Activated naive CD8-positive, alpha-beta T cell treated with anti-CD3 and anti-CD28 coated beads, Interleukin-2, amount 10 ng/mL, durations not matched to agents 7 days and 5 days (primary cell): ENCODE data around the gene CNDP1. TPM values are rescaled to one million over a fixed set of nuclear protein-coding genes. Genes with fewer than 3 reads are reported as not detected.
A peak's percentile ranks its signal among the peaks of the same experiment; 100 is the strongest.

ENCODE experiments used
- ATAC-seq: fragments of 150-1000 bp; cut with Tn5 transposase; one replicate; pipeline ENCODE4 v1.10.0; 2021; ENCODE audit warnings: low read depth, moderate library complexity
- POLR2A ChIA-PET: fragments of 350-600 bp; sonication (Branson Sonifier 250); formaldehyde crosslinking; loops from one replicate; lab custom pipeline; 2021; ENCODE audit warnings: antibody characterized with exemption; lab: Charles Lee
- DNase-seq: peaks from one replicate; pipeline ENCODE4 v3.0.0; 2021
- H3K27ac Mint-ChIP-seq: one replicate; pipeline ENCODE4 v1.8.0; 2022; ENCODE audit warnings: mild to moderate bottlenecking, mixed read lengths
- H3K27me3 Mint-ChIP-seq: one replicate; pipeline ENCODE4 v1.8.0; 2022; ENCODE audit warnings: mild to moderate bottlenecking, moderate library complexity, mixed read lengths
- H3K36me3 Mint-ChIP-seq: one replicate; pipeline ENCODE4 v1.8.0; 2021; ENCODE audit warnings: mild to moderate bottlenecking, mixed read lengths
- H3K4me1 Mint-ChIP-seq: one replicate; pipeline ENCODE4 v1.8.0; 2021; ENCODE audit warnings: mixed read lengths
- H3K4me3 Mint-ChIP-seq: one replicate; pipeline ENCODE4 v1.8.0; 2022; ENCODE audit warnings: mild to moderate bottlenecking, moderate library complexity, mixed read lengths
- H3K9me3 Mint-ChIP-seq: one replicate; pipeline ENCODE4 v1.8.0; 2021; ENCODE audit warnings: mixed read lengths
- total RNA-seq, 2 experiments: library from RNA; stranded (reverse); gene quantifications; one replicate each; pipeline ENCODE4 v1.2.3, GENCODE V29; 2021

The CNDP1 gene
- total RNA-seq, 2 experiments from 2014 or later, result not detected

- Mint-ChIP-seq H3K4me3 (no peak overlapping the region), H3K4me1 (peaks cover 13% of the 10 kb centered on the region), H3K27me3 (no peaks in the 10 kb centered on the region), H3K27ac (no peak overlapping the region), H3K9me3 (peaks cover 8% of the 10 kb centered on the region), H3K36me3 (peaks cover 14% of the 10 kb centered on the region)
- no peak for ATAC-seq
- no peak for DNase-seq
- POLR2A ChIA-PET, result no interaction called here
Observed at GRCh38 chr18:74604361-74604760, 70.1 kb downstream of the CNDP1 start.

GRCh38 chr18:74604774-74605173 lies 70.5 kb downstream of the CNDP1 start:
- POLR2A ChIA-PET, result no interaction called here
- Mint-ChIP-seq H3K4me1 (peaks cover 9% of the 10 kb centered on the region), H3K4me3 (no peak overlapping the region)

GRCh38 chr18:74608681-74609080 lies 74.4 kb downstream of the CNDP1 start:
- H3K36me3 Mint-ChIP-seq, result no peaks in the 10 kb centered on the region
- peaks cover 5% of the 10 kb centered on the region for H3K4me1 Mint-ChIP-seq
- H3K27me3 Mint-ChIP-seq, result no peaks in the 10 kb centered on the region
- POLR2A ChIA-PET, result no interaction called here
- ATAC-seq, result no peak
- no peak for DNase-seq
- no peak overlapping the region for H3K27ac Mint-ChIP-seq
- H3K9me3 Mint-ChIP-seq, result no peaks in the 10 kb centered on the region
- no peak overlapping the region for H3K4me3 Mint-ChIP-seq

More at GRCh38 chr18:74604774-74605173, 70.5 kb downstream of the CNDP1 start:
- DNase-seq, result no peak
- peaks cover 14% of the 10 kb centered on the region for H3K36me3 Mint-ChIP-seq
- H3K27me3 Mint-ChIP-seq, result no peaks in the 10 kb centered on the region
- no peak for ATAC-seq
- peaks cover 8% of the 10 kb centered on the region for H3K9me3 Mint-ChIP-seq
- no peak overlapping the region for H3K27ac Mint-ChIP-seq

GRCh38 chr18:74609535-74609934 lies 75.2 kb downstream of the CNDP1 start:
- Mint-ChIP-seq H3K4me1 (peaks cover 5% of the 10 kb centered on the region), H3K4me3 (no peak overlapping the region), H3K27ac (no peak overlapping the region), H3K36me3 (no peaks in the 10 kb centered on the region), H3K9me3 (no peaks in the 10 kb centered on the region), H3K27me3 (no peaks in the 10 kb centered on the region)
- POLR2A ChIA-PET, result no interaction called here
- ATAC-seq, result no peak
- no peak for DNase-seq

- POLR2A ChIA-PET, result no interaction called here
- H3K4me1 Mint-ChIP-seq, result peaks cover 5% of the 10 kb centered on the region
Observed at GRCh38 chr18:74610051-74610615, 75.8 kb downstream of the CNDP1 start.

GRCh38 chr18:74610860-74611259 lies 76.6 kb downstream of the CNDP1 start:
- H3K4me1 Mint-ChIP-seq, result peaks cover 5% of the 10 kb centered on the region
- POLR2A ChIA-PET, result no interaction called here
- no peak overlapping the region for H3K4me3 Mint-ChIP-seq
- DNase-seq (no peak), ATAC-seq (no peak)
- H3K36me3 Mint-ChIP-seq, result no peaks in the 10 kb centered on the region
- no peaks in the 10 kb centered on the region for H3K9me3 Mint-ChIP-seq
- no peak overlapping the region for H3K27ac Mint-ChIP-seq
- H3K27me3 Mint-ChIP-seq, result no peaks in the 10 kb centered on the region

More at GRCh38 chr18:74610051-74610615, 75.8 kb downstream of the CNDP1 start:
- Mint-ChIP-seq H3K36me3 (no peaks in the 10 kb centered on the region), H3K27me3 (no peaks in the 10 kb centered on the region), H3K27ac (no peak overlapping the region), H3K4me3 (no peak overlapping the region), H3K9me3 (no peaks in the 10 kb centered on the region)
- DNase-seq (no peak), ATAC-seq (no peak)

- Mint-ChIP-seq H3K4me1 (peaks cover 5% of the 10 kb centered on the region), H3K27me3 (no peaks in the 10 kb centered on the region), H3K4me3 (no peak overlapping the region), H3K36me3 (no peaks in the 10 kb centered on the region), H3K27ac (no peak overlapping the region), H3K9me3 (no peaks in the 10 kb centered on the region)
- ATAC-seq (no peak), DNase-seq (no peak)
- POLR2A ChIA-PET, result no interaction called here
Observed at GRCh38 chr18:74611765-74612164, 77.5 kb downstream of the CNDP1 start.

GRCh38 chr18:74613381-74613780 lies 79.1 kb downstream of the CNDP1 start:
- POLR2A ChIA-PET, result no interaction called here
- no peaks in the 10 kb centered on the region for H3K27me3 Mint-ChIP-seq
- ATAC-seq (no peak), DNase-seq (no peak)
- H3K4me1 Mint-ChIP-seq, result peaks cover 5% of the 10 kb centered on the region
- H3K4me3 Mint-ChIP-seq, result no peak overlapping the region
- H3K27ac Mint-ChIP-seq, result no peak overlapping the region
- H3K9me3 Mint-ChIP-seq, result no peaks in the 10 kb centered on the region
- H3K36me3 Mint-ChIP-seq, result no peaks in the 10 kb centered on the region

- no peak overlapping the region for H3K27ac Mint-ChIP-seq
- no peak for DNase-seq
- H3K27me3 Mint-ChIP-seq, result no peaks in the 10 kb centered on the region
- no peaks in the 10 kb centered on the region for H3K9me3 Mint-ChIP-seq
- H3K36me3 Mint-ChIP-seq, result no peaks in the 10 kb centered on the region
- H3K4me3 Mint-ChIP-seq, result no peak overlapping the region
- ATAC-seq, result no peak
- peaks cover 1% of the 10 kb centered on the region for H3K4me1 Mint-ChIP-seq
- POLR2A ChIA-PET, result no interaction called here
Observed at GRCh38 chr18:74616494-74616893, 82.2 kb downstream of the CNDP1 start.

- Mint-ChIP-seq H3K4me1 (peaks cover 1% of the 10 kb centered on the region), H3K27ac (no peak overlapping the region), H3K27me3 (no peaks in the 10 kb centered on the region), H3K9me3 (no peaks in the 10 kb centered on the region), H3K4me3 (no peak overlapping the region), H3K36me3 (no peaks in the 10 kb centered on the region)
- POLR2A ChIA-PET, result no interaction called here
- DNase-seq (no peak), ATAC-seq (no peak)
Observed at GRCh38 chr18:74617486-74617885, 83.2 kb downstream of the CNDP1 start.

GRCh38 chr18:74622072-74622471 lies 87.8 kb downstream of the CNDP1 start:
- ATAC-seq (peak; percentile 67), DNase-seq (no peak)
- POLR2A ChIA-PET, result no interaction called here
- Mint-ChIP-seq H3K27me3 (no peaks in the 10 kb centered on the region), H3K4me1 (peaks cover 3% of the 10 kb centered on the region), H3K27ac (no peak overlapping the region), H3K9me3 (no peaks in the 10 kb centered on the region), H3K4me3 (no peak overlapping the region), H3K36me3 (no peaks in the 10 kb centered on the region)

GRCh38 chr18:74623047-74623816 lies 88.9 kb downstream of the CNDP1 start:
- H3K27ac Mint-ChIP-seq, result no peak overlapping the region
- no peak overlapping the region for H3K4me3 Mint-ChIP-seq
- no peak for ATAC-seq
- H3K27me3 Mint-ChIP-seq, result no peaks in the 10 kb centered on the region
- POLR2A ChIA-PET, result no interaction called here
- no peak for DNase-seq
- no peaks in the 10 kb centered on the region for H3K36me3 Mint-ChIP-seq
- peaks cover 5% of the 10 kb centered on the region for H3K4me1 Mint-ChIP-seq
- no peaks in the 10 kb centered on the region for H3K9me3 Mint-ChIP-seq

GRCh38 chr18:74624466-74624865 lies 90.2 kb downstream of the CNDP1 start:
- POLR2A ChIA-PET, result interaction anchor here (0.7 kb wide), 1 partner anchor 42 kb away, joined by 3 read pairs; no protein-coding TSS in a partner anchor
- no peak for DNase-seq
- no peak for ATAC-seq
- no peaks in the 10 kb centered on the region for H3K9me3 Mint-ChIP-seq
- no peak overlapping the region for H3K27ac Mint-ChIP-seq
- peaks cover 1% of the 10 kb centered on the region for H3K36me3 Mint-ChIP-seq
- H3K4me3 Mint-ChIP-seq, result no peak overlapping the region
- peaks cover 5% of the 10 kb centered on the region for H3K4me1 Mint-ChIP-seq
- H3K27me3 Mint-ChIP-seq, result no peaks in the 10 kb centered on the region

GRCh38 chr18:74625157-74625556 lies 90.9 kb downstream of the CNDP1 start:
- Mint-ChIP-seq H3K4me1 (peaks cover 5% of the 10 kb centered on the region), H3K9me3 (no peaks in the 10 kb centered on the region), H3K27me3 (no peaks in the 10 kb centered on the region), H3K4me3 (no peak overlapping the region), H3K36me3 (peaks cover 1% of the 10 kb centered on the region), H3K27ac (no peak overlapping the region)
- no peak for ATAC-seq
- POLR2A ChIA-PET, result no interaction called here
- DNase-seq, result no peak
